Right ventricle myocardium superior (tissue), 1 donor: ENCODE data around the gene MAP2K5. TPM values are rescaled to one million over a fixed set of nuclear protein-coding genes. Genes with fewer than 3 reads are reported as not detected.

Experiments used
- ATAC-seq: fragments of 200-7000 bp; cut with Tn5 transposase; one replicate; pipeline ENCODE4 v1.9.1; 2020; ENCODE audit warnings: mild to moderate bottlenecking; ENCODE audit not compliant: poor library complexity
- DNase-seq: peaks from one replicate; pipeline ENCODE4 v3.0.0-alpha.2; 2020
- intact Hi-C: fragments of 100-400 bp; cut with DNase I; formaldehyde crosslinking; loops from one replicate; pipeline ENCODE4 v1.11.2; 2022
- total RNA-seq: library from RNA; stranded (reverse); fragmentation: NEBNext Ultra II Directional; extraction: Animal tissue kit (Norgen Biotek cat#: 25700); gene quantifications from one replicate; pipeline ENCODE4 v1.2.1, GENCODE V29; 2021
- donor health status: DM: no; HTN: yes; CAD: no; lungs with severe emphysema.

The MAP2K5 gene
- total RNA-seq, 1 donor from 2014 or later, result 18.8 TPM

- DNase-seq (no peak), ATAC-seq (peak; percentile 61)
- intact Hi-C loops, result no loop called here
These were observed 8.0 kb downstream of the MAP2K5 start for GRCh38 chr15:67550522-67550921.

- intact Hi-C loops, result no loop called here
- ATAC-seq (no peak), DNase-seq (no peak)
These were observed 8.8 kb downstream of the MAP2K5 start for GRCh38 chr15:67551207-67551743.

- no peak for DNase-seq
- no peak for ATAC-seq
- intact Hi-C loops, result no loop called here
These were observed 12.1 kb downstream of the MAP2K5 start for GRCh38 chr15:67554580-67554979.

GRCh38 chr15:67556976-67557570, 14.6 kb downstream of the MAP2K5 start:
- DNase-seq (no peak), ATAC-seq (no peak)
- intact Hi-C loops, result no loop called here

DNA sequence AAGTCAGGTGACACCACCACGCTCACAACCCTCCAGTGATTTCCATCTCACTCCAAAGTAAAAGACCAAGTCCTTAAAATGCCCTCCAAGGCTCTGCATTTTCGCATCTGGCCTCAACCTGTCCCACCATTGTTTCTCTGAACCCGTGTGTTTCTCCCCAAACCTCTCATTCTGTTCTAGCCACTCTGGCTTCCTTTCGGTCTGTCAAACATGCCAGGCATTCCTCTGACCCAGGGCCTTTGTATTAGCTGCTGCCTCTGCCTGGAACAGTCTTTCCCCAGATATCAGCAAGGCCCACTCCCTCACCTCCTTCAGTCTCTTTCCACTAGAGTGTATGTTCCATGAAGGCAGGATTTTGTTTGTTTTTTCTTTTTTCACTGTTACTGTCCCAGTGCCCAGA, 16.0 kb downstream of the MAP2K5 start:
- ATAC-seq (no peak), DNase-seq (no peak)
- intact Hi-C loops, result no loop called here

GRCh38 chr15:67559158-67559557, 16.7 kb downstream of the MAP2K5 start:
- no peak for ATAC-seq
- no peak for DNase-seq
- intact Hi-C loops, result no loop called here

GRCh38 chr15:67559576-67559975, 17.1 kb downstream of the MAP2K5 start:
- no peak for DNase-seq
- intact Hi-C loops, result no loop called here
- ATAC-seq, result no peak

DNA sequence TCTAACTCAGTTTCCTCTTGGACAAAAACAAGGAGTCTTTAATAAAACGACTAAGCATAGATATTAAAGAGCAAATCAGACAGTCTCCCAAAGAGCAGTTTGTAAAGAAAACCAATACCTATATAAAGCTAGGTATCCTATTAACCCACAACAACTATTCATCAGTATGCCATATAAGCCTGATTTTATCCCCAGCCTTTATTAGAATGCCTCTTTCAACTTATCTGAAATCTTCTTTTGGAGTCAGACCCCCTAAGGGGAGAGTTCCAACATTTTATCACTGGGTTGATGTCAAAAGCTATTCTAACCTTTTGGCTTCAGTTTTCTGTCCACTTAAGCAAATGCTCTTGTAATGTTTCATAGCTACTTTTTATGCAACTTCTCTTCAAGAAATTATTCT, 17.8 kb downstream of the MAP2K5 start:
- DNase-seq (no peak), ATAC-seq (no peak)
- intact Hi-C loops, result no loop called here

DNA sequence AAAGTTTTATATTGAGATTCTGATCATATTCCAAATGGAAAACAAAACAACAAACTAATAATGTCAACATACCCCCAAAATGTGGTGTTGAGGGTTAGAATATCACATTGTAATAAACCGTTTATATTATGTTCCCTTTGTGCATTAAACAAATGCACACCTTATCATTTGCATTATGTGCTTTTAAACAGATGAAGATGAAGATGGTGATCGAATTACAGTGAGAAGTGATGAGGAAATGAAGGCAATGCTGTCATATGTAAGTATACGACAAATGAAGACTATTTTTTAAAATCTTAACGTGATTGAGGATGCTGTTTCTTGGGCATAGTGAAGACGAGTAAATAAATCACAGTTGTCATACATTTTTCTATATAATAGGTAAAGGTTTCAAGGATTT, 20.6 kb downstream of the MAP2K5 start:
- ATAC-seq, result no peak
- intact Hi-C loops, result no loop called here

GRCh38 chr15:67564021-67564967, 21.8 kb downstream of the MAP2K5 start:
- DNase-seq, result no peak
- no peak for ATAC-seq
- intact Hi-C loops, result no loop called here

More for the DNA sequence above, 20.6 kb downstream of the MAP2K5 start:
- DNase-seq, result no peak

- intact Hi-C loops, result no loop called here
- no peak for DNase-seq
- no peak for ATAC-seq
These were observed 22.5 kb downstream of the MAP2K5 start for GRCh38 chr15:67564968-67565345.

GRCh38 chr15:67569668-67570067, 27.2 kb downstream of the MAP2K5 start:
- DNase-seq, result no peak
- ATAC-seq, result peak; percentile 61
- intact Hi-C loops, result no loop called here

DNA sequence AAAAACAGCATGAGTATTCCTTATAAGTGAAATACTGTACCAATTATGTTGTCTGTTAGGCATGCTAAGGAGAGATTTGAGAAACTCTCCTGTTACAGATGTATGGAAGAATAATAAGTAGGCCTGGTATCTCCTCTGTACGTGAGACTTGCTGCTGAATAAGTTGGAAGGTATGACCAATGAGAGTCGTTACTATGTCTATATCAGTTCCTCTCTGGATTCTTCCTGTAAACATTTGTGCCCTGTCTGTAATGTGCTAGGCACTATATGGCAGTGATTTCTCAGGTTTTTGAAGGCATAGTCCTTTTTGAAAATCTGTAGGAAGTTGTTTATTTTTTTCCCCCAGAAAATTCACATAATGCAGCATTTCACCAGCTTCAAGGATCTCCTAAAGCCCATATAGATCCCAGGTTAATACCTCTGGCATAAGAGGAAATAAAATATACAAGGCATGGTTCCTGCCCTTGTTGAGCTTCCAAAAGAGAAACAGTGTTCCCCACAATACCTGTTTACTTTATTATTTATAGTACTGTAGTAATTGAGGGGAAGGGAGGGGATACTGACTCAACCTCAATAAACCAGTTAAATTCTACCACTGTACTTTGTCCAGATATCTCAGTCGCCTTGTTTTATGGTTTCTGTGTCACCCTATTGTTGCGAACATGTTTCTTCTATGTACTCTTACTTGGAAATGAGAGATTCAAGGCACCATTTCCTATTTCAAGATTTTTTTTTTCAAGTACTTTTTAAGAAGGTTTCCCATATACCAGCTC, 28.6 kb downstream of the MAP2K5 start:
- ATAC-seq, result no peak
- intact Hi-C loops, result no loop called here
- no peak for DNase-seq

DNA sequence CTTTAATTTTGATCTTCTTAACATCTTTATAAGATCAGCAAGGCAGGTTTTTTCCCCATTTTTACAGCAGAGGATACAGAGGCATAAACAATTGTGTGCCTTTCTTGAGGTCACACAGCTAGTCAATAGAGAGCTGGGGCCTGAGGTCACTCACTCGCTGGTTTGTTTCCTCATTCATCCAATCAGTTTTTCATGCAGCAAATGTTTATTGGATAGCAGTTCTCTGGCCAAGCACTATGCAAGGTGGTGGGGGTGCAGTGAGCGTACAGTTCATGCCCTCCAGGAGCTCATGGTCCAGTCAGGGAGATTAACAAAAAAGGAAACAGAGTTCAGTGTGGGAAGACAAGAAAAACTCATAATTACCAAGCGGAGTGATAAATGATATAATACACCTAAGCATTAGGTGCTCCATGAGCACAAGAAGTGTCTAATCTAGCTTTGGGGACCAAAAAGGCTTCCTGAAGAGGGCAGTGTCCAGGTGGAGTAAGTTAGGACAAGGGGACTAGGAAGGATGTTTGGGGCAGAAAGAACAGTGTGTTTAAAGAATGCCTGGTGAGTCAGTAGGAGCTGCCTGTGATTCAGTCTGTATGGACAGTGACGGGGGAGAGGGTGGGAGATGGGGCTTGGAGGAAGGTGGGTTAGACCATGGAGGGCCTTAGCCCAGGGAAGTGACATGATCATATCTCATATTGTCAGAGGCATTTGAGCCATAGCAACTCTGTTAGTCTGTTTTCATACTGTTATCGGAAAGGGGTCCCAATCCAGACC, 29.3 kb downstream of the MAP2K5 start:
- ATAC-seq, result no peak
- DNase-seq, result no peak

DNA sequence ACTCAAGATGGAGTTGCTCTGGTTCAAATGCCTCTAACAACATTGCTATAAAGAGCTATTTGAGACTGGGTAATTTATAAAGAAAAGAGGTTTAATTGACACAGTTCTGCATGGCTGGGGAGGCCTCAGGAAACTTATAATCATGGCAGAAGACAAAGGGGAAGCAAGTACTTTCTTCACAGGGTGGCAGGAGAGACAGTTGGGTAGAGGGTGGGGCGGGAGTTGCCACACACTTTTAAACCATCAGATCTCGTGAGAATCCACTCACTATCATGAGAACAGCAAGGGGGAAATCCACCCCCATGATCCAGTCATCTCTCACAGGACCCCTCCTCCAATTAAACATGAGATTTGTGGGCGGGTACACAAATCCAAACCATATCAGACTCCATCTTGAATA, 30.7 kb downstream of the MAP2K5 start:
- intact Hi-C loops, result no loop called here
- no peak for DNase-seq
- no peak for ATAC-seq

More for the DNA sequence above, 29.3 kb downstream of the MAP2K5 start:
- intact Hi-C loops, result no loop called here

DNA sequence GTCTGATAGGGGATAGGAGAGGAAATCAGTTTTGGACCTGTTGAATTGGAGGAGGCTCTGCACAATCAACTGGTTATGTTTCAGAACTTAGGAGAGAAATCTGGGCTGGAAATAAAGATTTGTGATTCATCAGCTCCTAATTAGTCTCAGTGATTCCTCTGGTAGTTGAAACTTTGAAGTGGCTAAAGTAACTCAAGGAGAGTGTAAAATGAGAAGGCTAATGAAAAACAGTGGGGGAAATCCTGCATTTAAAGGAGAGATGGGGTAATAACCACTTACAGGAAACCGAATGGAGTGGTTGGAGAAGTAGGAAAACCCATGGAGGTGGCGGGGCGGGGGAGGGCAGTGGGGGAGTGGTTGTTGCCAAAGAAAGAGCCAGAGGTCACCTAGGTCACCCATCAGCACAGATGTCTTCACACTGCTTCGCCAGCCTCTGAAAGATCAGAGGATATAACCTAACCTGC, 32.6 kb downstream of the MAP2K5 start:
- no peak for ATAC-seq
- intact Hi-C loops, result no loop called here
- no peak for DNase-seq

- DNase-seq (no peak), ATAC-seq (no peak)
- intact Hi-C loops, result no loop called here
These were observed 35.6 kb downstream of the MAP2K5 start for GRCh38 chr15:67578020-67578600.

DNA sequence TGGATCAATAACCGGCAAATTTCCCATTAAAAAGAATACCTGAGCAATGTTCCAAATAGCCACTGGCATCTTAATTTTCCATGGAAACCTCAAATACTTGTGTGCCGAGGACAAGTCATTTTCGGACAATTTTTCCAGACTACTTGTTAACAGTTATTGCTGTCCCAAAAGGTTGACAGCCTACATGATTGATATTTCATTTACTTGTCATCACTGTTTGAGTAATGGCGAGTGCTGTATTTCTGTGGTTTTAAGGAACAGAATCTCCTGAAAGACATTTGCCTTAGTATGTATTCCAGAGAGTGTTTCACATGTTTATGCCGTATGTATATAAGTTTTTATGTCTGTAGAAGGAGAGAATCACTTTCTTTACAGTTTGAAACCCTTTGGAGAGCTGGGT, 36.7 kb downstream of the MAP2K5 start:
- no peak for ATAC-seq
- no peak for DNase-seq
- intact Hi-C loops, result no loop called here
